Endodermal cell (in vitro differentiated cells): ENCODE results near the gene DUOXA2. TPM values are rescaled to one million over a fixed set of nuclear protein-coding genes. Genes with fewer than 3 reads are reported as not detected.

Experiments
- DNase-seq: peaks from one replicate; pipeline ENCODE4 v3.0.0-alpha.2; 2017
- H3K27ac ChIP-seq: 2 replicates; pipeline ENCODE4 v1.5.1; 2013; ENCODE audit warnings: mild to moderate bottlenecking, low read depth, low read length, moderate library complexity
- H3K27me3 ChIP-seq: 2 replicates; pipeline ENCODE4 v1.6.1; 2013; ENCODE audit warnings: mild to moderate bottlenecking, low read length, moderate library complexity; ENCODE audit not compliant: insufficient read depth, control insufficient read depth, poor library complexity, severe bottlenecking
- H3K36me3 ChIP-seq: 2 replicates; pipeline ENCODE4 v1.7.0; 2013; ENCODE audit warnings: mild to moderate bottlenecking, low read length, moderate library complexity; ENCODE audit not compliant: control insufficient read depth, insufficient read depth
- H3K4me1 ChIP-seq: one replicate; pipeline ENCODE4 v1.7.0; 2013; ENCODE audit warnings: low read length; ENCODE audit not compliant: control insufficient read depth, insufficient read depth
- H3K4me3 ChIP-seq: 2 replicates; pipeline ENCODE4 v1.5.1; 2013; ENCODE audit warnings: mild to moderate bottlenecking, low read length, moderate library complexity
- H3K9ac ChIP-seq: 2 replicates; pipeline ENCODE4 v1.6.1; 2013; ENCODE audit warnings: mild to moderate bottlenecking, low read length, moderate library complexity; ENCODE audit not compliant: poor library complexity, severe bottlenecking; ENCODE audit errors: extremely low read depth
- H3K9me3 ChIP-seq: 2 replicates; pipeline ENCODE4 v1.6.1; 2013; ENCODE audit warnings: mild to moderate bottlenecking, low read length, moderate library complexity; ENCODE audit not compliant: control insufficient read depth
- H3K27ac Mint-ChIP-seq: 2 replicates; pipeline ENCODE4 v1.8.0; 2020; ENCODE audit warnings: mixed read lengths
- H3K27me3 Mint-ChIP-seq: 2 replicates; pipeline ENCODE4 v1.8.0; 2021; ENCODE audit warnings: mild to moderate bottlenecking, mixed read lengths; ENCODE audit not compliant: insufficient read depth
- H3K36me3 Mint-ChIP-seq: 2 replicates; pipeline ENCODE4 v1.8.0; 2020; ENCODE audit warnings: low read depth, mixed read lengths
- H3K4me1 Mint-ChIP-seq: 2 replicates; pipeline ENCODE4 v1.8.0; 2020; ENCODE audit warnings: mixed read lengths
- H3K4me3 Mint-ChIP-seq: 2 replicates; pipeline ENCODE4 v1.8.0; 2020; ENCODE audit warnings: mild to moderate bottlenecking, moderate library complexity, mixed read lengths
- H3K9me3 Mint-ChIP-seq: 2 replicates; pipeline ENCODE4 v1.8.0; 2020; ENCODE audit warnings: mild to moderate bottlenecking, mixed read lengths
- WGBS, 2 experiments: methylation state at CpG; one replicate each; pipeline versions ENCODE4 v1.1.5 to v1.1.7; 2013; ENCODE audit warnings: missing lambda C conversion rate in 2 of 2, mixed read lengths in 1 of 2; ENCODE audit not compliant: insufficient coverage in 1 of 2, insufficient read length in 1 of 2; 5-methylcytosine and 5-hydroxymethylcytosine counted together
- total RNA-seq, 2 donors: library from RNA; stranded (reverse); fragmentation: NEBNext Ultra II Directional in 1 of 2; extraction: Animal tissue kit (Norgen Biotek cat#: 25700) in 1 of 2; gene quantifications; 2 replicates in 1 of 2; 3 replicates in 1 of 2; pipeline ENCODE4 v1.2.1, GENCODE V29; 2021
- TF ChIP-seq, protein P1 (sequence below): fragments of 200-600 bp; sonication (generic); conservative IDR thresholded peaks from 2 replicates; pipeline ENCODE4 v1.5.0; 2021; ENCODE audit warnings: antibody characterized with exemption, mild to moderate bottlenecking

DUOXA2 gene
- total RNA-seq, 2 donors from 2014 or later: not detected

- H3K9me3 Mint-ChIP-seq: no peaks in the 10 kb centered on the region
- no peak overlapping the region for H3K4me3 Mint-ChIP-seq
- WGBS, 2 experiments: 90 to 94% methylated on average over 23 of the region's 23 CpGs
- peaks cover 38% of the 10 kb centered on the region for H3K27me3 Mint-ChIP-seq
- H3K27ac ChIP-seq: no peak overlapping the region
- TF ChIP-seq, protein P1, sequence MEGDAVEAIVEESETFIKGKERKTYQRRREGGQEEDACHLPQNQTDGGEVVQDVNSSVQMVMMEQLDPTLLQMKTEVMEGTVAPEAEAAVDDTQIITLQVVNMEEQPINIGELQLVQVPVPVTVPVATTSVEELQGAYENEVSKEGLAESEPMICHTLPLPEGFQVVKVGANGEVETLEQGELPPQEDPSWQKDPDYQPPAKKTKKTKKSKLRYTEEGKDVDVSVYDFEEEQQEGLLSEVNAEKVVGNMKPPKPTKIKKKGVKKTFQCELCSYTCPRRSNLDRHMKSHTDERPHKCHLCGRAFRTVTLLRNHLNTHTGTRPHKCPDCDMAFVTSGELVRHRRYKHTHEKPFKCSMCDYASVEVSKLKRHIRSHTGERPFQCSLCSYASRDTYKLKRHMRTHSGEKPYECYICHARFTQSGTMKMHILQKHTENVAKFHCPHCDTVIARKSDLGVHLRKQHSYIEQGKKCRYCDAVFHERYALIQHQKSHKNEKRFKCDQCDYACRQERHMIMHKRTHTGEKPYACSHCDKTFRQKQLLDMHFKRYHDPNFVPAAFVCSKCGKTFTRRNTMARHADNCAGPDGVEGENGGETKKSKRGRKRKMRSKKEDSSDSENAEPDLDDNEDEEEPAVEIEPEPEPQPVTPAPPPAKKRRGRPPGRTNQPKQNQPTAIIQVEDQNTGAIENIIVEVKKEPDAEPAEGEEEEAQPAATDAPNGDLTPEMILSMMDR: no peak
- no peak for DNase-seq
- no peak overlapping the region for H3K4me3 ChIP-seq
- H3K4me1 Mint-ChIP-seq: peaks cover 7% of the 10 kb centered on the region
- no peak overlapping the region for H3K27ac Mint-ChIP-seq
- no peaks in the 10 kb centered on the region for H3K9me3 ChIP-seq
- H3K27me3 ChIP-seq: peaks cover 56% of the 10 kb centered on the region
- H3K9ac ChIP-seq: no peak overlapping the region
- H3K4me1 ChIP-seq: no peaks in the 10 kb centered on the region
- H3K36me3 Mint-ChIP-seq: no peaks in the 10 kb centered on the region
- no peaks in the 10 kb centered on the region for H3K36me3 ChIP-seq
Measured at GRCh38 chr15:45099549-45100165, 14.5 kb upstream of the DUOXA2 start.

- 42 to 76% methylated on average over 3 to 7 of the region's 7 CpGs for WGBS, 2 experiments
- Mint-ChIP-seq H3K27me3 (peaks cover 41% of the 10 kb centered on the region), H3K36me3 (no peaks in the 10 kb centered on the region), H3K9me3 (no peaks in the 10 kb centered on the region), H3K4me1 (peaks cover 7% of the 10 kb centered on the region), H3K4me3 (no peak overlapping the region), H3K27ac (no peak overlapping the region)
- Histone ChIP-seq H3K9ac (no peak overlapping the region), H3K36me3 (no peaks in the 10 kb centered on the region), H3K4me3 (no peak overlapping the region), H3K27me3 (peaks cover 49% of the 10 kb centered on the region), H3K9me3 (no peaks in the 10 kb centered on the region), H3K27ac (no peak overlapping the region), H3K4me1 (no peaks in the 10 kb centered on the region)
- TF ChIP-seq, protein P1: no peak
- no peak for DNase-seq
Measured at GRCh38 chr15:45100884-45101625, 13.1 kb upstream of the DUOXA2 start.

- H3K36me3 Mint-ChIP-seq: no peaks in the 10 kb centered on the region
- 89 to 93% methylated on average over 9 to 12 of the region's 12 CpGs for WGBS, 2 experiments
- Histone ChIP-seq H3K9me3 (no peaks in the 10 kb centered on the region), H3K27me3 (peaks cover 55% of the 10 kb centered on the region), H3K4me3 (no peak overlapping the region), H3K27ac (no peak overlapping the region), H3K4me1 (no peaks in the 10 kb centered on the region), H3K9ac (no peak overlapping the region), H3K36me3 (no peaks in the 10 kb centered on the region)
- TF ChIP-seq, protein P1: no peak
- H3K27me3 Mint-ChIP-seq: peaks cover 44% of the 10 kb centered on the region
- peaks cover 7% of the 10 kb centered on the region for H3K4me1 Mint-ChIP-seq
- no peak overlapping the region for H3K27ac Mint-ChIP-seq
- H3K9me3 Mint-ChIP-seq: no peaks in the 10 kb centered on the region
- DNase-seq: no peak
- H3K4me3 Mint-ChIP-seq: no peak overlapping the region
Measured at GRCh38 chr15:45101749-45102148, 12.4 kb upstream of the DUOXA2 start.
